NCI-H345 treated with DMSO at 0.1 percent for 48 hours (cell line): ENCODE results near the gene CHURC1.
A peak's percentile ranks its signal among the peaks of the same experiment; 100 is the strongest.

ENCODE experiments used
- DNase-seq: peaks from one replicate; lab custom pipeline; 2025; ENCODE audit not compliant: unreplicated experiment; lab: John Stamatoyannopoulos, UW

CHURC1 gene

GRCh38 chr14:64914237-64915028 is at the start of gene CHURC1:
Gene CHURC1, plus strand, starts transcription at chr14:64914455. Its CDS starts 41 bp downstream, at chr14:64914496.
- DNase-seq, result peak; percentile 98

DNA sequence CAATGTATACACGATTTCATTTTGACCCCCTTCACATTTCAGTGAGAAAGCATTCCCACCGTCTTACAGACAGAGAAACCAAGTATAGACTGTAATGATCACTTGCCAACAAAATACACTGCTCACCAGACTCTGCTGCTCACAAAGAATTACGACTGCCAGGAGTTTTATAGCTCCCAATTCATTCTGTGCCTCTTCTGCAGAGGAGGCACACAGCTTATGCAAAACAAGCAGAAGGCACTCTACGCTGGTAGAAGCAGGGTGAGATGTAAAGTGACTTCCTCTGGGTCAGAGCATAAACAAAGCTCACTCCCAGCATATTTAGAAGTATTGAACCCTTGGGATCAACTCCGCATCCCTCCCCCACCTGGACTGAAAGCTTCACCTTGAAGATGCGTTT is 49.1 kb upstream of the CHURC1 start:
- DNase-seq, result no peak

DNA sequence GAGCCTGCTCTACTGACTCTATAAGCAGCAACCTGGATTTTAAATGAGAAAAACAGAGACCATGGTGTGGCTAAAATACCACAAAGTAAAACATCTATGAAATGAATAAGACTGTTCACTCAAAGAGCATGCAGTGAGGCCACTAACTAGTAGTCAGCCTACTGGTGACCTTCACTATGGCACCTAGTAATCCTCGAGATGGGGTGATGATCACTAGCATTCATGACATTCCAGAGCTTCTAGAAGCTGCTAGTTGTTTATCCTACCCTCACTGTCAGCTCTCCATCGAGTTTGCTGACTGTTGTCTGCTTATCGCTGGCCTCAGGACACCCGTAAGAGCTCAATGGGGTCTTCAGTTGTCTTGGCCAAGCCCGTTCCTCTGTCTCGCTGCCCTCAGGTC is 48.3 kb upstream of the CHURC1 start:
- DNase-seq, result no peak

DNA sequence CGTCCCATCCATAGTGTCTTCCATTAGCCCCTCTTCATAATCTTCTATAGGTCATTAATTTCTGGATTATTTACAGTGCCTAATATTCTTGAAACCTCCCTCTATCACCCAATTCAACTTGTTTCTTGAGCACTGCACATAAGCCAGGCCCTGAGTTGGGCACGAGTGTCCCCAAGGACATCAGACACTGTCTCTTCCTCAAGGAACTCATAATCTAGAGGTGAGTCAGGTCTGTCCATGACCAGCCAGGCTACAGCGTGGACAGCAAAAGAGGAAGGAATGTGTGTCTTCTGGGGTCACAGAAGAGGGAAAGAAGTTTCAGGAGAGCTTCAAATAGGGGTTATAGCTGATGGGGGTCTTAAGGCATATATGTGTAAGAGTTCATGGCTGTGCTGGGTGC is 47.1 kb upstream of the CHURC1 start:
- no peak for DNase-seq

DNA sequence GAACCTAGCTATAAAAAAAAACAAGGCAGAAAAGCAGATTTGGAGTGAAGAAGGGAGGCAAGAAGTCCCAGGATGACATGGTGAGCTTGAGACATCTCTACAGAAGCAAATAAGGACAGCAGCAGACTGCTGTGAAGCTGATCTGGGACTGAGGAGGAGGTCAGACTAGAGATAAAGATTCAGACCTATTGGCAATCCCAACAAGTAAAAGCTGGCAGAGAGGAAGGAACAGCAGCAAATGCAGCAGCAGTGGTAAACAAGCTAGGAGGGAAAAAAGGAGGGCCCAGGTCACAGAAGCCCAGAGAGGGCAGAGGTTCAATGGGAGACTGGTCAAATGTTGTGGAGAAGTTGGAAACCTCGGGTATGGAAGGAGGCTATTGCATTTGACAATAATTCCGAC is 45.9 kb upstream of the CHURC1 start:
- no peak for DNase-seq

DNA sequence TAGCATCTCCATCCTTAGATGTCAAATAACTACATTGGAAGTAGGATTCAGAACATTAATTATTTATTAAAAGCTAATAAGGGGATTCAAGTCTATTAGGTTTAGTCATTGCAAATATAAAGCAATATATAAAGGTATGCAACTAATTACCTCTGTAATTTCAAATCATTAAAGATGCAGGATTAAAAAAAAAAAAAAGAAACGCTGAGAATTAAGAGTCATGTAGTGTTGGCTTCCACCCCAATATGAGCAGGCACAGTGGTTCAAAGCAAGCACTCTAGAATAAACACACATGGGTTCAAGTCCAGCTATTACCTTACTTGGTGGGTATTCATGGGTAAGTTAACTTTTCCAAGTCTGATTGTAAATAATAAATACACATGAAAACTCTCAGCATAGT is 45.4 kb upstream of the CHURC1 start:
- no peak for DNase-seq

DNA sequence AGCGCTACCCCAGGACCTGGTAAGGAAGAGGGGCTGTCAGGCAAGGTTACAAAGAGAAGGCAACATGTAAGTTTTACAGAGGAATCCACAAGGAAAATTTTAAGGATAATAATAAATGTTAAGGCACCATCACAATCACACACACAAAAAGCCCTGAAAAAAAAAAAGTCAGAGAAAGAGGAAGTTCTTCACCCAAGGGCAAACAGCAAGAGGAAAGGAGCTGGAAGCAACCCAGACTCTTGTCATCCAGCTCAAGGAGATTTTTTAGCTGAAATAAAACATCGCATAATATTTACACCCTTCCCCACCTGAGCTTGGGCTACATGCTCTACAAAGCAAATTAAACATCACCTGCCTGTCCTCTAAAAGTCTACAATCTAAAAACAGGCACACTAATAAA is 44.1 kb upstream of the CHURC1 start:
- no peak for DNase-seq

DNA sequence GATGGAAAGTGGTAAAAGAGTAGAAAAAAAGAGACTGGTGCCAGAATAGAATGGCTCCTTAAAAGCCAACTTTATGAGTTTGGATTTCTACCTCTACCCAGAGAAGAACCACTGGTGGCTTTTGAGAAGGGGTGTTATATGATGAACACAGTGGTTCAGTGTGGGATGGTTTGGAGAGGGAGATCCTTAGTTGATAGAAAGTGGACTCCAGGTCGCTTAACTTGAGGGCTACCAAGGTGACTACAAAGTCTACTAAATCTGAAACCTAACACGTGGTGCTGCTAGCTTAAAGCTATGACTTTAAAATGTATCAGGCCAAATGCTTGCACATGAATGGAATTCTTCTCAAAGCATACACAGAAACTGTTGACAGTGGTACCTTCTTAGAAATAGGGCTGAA is 42.9 kb upstream of the CHURC1 start:
- DNase-seq, result no peak

DNA sequence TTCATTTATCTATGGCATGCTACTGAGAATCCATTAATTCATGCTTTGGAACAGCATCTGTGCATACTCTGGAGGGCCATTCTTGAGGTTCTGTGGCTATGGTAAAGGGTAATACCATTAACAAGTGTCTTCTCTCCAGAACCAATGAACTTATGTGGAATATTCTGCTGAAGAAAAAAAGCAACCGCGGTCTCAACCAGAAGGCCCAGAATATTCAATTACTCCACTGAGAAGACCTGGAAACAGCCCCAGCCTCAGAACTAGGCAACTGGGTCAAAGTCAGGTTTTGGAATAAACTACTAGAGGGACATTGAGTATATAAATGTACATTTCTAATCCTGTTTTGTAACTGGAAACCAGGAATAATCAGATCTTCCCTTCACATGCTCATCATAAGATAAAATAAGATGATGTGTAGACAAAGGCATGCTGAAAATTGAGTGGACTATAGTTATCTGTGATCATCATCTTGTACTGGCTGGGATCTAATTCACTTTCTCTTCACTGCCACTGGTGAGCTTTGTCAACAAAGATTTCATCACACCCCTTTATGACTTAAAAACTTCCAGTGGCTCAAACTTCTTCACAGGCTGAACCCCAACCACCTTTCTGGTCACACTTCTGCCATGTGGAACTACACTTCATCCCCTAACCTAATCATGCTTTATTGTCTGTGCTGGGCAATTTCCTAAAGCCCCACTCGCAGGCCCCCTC is 40.6 kb upstream of the CHURC1 start:
- no peak for DNase-seq

DNA sequence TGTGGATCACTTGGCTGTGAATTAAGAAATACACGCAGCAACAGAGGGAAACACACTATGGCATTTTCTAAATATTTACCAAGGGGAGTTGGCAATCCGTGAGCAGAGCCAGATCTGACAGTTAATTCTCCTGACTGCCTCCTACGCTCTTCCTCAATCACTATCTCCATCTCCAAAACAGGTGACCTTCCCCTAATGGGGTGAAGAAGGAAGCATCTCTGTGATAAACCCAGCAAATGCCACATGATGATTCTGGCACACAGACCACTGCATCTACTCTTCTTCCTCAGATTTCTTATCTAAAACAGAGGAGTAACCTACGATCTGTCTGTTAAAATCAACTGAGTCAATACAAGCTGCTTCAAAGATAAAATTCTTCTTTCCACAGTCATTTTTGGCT is 38.9 kb upstream of the CHURC1 start:
- DNase-seq, result no peak

- DNase-seq, result no peak
Measured at GRCh38 chr14:64877846-64878245, 36.4 kb upstream of the CHURC1 start.

DNA sequence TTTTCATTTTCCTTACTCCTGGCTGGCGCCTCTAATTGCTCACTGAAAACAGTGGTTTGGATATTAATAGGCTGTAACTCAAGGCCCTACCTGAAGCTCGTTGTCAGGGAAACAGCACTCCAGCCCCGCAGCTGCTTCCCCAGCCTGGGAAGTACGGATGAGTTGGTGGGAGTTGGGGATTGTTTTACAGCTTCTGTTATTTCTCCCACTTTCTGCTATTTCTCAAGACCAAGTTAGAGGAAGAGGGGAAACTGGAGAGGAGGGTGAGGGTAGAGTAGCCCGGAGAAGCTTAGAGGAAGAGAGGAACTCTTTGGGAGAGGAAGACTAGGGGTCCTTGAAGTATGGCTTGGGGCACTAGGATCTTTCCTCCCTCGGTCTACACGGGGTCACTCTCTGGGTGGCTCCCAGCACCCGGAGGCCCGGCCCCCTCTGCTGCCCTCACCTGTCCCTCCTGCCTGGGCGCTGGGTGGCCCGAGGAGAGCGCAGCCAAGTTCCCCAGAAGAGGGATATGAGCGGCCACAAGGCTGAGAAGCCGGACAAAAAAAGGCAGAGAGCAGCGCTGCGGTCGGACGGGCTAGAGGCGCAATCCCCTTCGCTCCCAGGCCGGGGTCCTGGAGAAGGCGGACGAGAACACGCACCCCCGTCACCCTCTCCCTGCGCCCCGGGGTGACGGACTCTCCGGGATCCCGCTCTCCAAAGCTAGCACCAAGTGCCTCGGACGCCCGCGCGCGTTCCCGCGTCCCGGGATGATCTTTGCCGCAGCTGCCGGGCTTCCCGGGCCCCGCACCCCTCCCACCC is 35.2 kb upstream of the CHURC1 start:
- peak; percentile 46 for DNase-seq

GRCh38 chr14:64879635-64880220 is 34.5 kb upstream of the CHURC1 start, which contains the start of gene SPTB:
Gene SPTB, minus strand, starts transcription at chr14:64879907. Its CDS starts 56,813 bp downstream, at chr14:64823094.
- peak; percentile 73 for DNase-seq

DNA sequence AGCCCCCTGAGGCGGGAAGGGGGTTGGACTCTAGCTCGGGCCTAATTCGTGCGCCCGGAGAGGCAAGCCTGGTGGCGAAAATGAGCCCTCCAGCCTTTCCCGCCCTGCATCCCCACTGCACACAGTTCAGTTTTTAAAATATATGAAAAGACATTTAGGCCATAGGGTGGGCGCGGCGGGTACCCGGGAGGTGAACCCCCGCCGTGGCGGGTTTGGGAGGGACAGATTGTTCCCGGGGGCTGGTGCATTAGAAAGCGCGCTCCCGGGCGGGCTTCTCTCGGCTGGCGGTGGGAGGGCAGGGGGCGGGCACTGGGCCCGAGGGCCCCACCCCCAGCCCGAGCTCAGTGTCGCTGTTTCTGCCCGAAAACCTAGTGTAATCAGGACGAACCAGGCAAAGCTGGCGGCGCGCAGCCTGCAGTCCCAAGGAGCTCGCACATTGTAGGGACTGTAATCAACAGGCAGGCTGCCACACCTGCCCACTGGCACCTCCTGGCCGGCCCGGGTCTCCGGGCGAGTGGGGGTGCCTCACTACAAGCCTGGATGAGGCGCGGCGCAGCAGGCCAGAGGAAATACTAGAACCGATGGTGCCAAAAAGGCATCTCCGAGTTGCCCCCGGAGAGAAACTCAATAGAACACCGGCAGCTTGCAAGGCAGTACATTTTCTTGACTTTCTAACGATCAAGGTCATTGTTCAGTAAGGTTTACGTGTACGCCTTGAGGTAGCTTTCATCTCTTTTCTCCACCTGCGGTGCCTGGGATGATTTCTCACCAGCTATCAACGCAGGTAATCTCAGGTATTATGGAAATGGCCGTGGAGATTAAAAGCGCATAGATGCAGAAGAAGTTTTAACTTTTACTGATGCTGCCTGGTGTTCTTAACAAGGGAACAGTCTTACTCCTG is 33.8 kb upstream of the CHURC1 start:
- peak; percentile 68 for DNase-seq

- no peak for DNase-seq
Measured at GRCh38 chr14:64885559-64885958, 28.7 kb upstream of the CHURC1 start.

DNA sequence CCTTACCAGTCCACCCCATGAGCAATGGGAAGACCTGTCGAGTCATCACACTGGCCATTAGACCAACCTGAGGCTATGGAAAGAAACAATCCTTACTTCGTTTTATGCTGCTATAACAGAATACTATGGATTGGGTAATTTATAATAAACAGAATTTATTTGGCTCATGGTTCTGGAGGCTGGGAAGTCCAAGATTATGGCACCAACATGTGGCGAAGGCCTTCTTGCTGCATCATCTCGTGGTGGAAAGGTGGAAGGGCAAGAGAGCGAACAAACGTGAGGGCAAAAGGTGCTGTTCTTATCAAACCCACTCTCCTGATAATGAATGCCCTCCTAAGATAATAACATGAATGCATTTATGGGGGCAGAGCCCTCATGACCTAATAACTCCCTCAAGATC is 24.9 kb upstream of the CHURC1 start:
- DNase-seq, result no peak

GRCh38 chr14:64891173-64891838 is 22.9 kb upstream of the CHURC1 start:
- DNase-seq, result no peak

- DNase-seq, result peak; percentile 74
Measured at GRCh38 chr14:64891839-64892375, 22.3 kb upstream of the CHURC1 start.

GRCh38 chr14:64899958-64900357 is 14.3 kb upstream of the CHURC1 start:
- no peak for DNase-seq
